Subcutaneous abdominal adipose tissue (tissue), 5 donors: Measurements from ENCODE around the gene NCBP1.

ENCODE experiments used
- H3K27ac ChIP-seq: one replicate; pipeline ENCODE4 v1.7.0; 2013; ENCODE audit warnings: low read depth, mild to moderate bottlenecking, inconsistent platforms, low read length, moderate library complexity
- H3K27me3 ChIP-seq, 5 donors: one replicate each; pipeline ENCODE4 v1.7.0; 2013; ENCODE audit warnings: low read length in 5 of 5, inconsistent platforms in 1 of 5; ENCODE audit not compliant: control insufficient read depth in 5 of 5, insufficient read depth in 4 of 5
- H3K36me3 ChIP-seq, 5 donors: one replicate each; pipeline ENCODE4 v1.7.0; 2013; ENCODE audit warnings: low read length in 5 of 5; ENCODE audit not compliant: control insufficient read depth in 5 of 5, insufficient read depth in 5 of 5
- H3K4me1 ChIP-seq, 5 donors: one replicate each; pipeline ENCODE4 v1.7.0; 2013; ENCODE audit warnings: low read length in 5 of 5, mild to moderate bottlenecking in 3 of 5, moderate library complexity in 1 of 5; ENCODE audit not compliant: control insufficient read depth in 5 of 5, insufficient read depth in 5 of 5
- H3K4me3 ChIP-seq, 5 donors: one replicate each; pipeline ENCODE4 v1.7.0; 2013; ENCODE audit warnings: low read length in 5 of 5, low read depth in 1 of 5
- H3K9ac ChIP-seq, 5 donors: one replicate each; pipeline ENCODE4 v1.7.0; 2013; ENCODE audit warnings: low read length in 5 of 5, mild to moderate bottlenecking in 4 of 5, moderate library complexity in 3 of 5
- H3K9me3 ChIP-seq, 5 donors: one replicate each; pipeline ENCODE4 v1.7.0; 2013; ENCODE audit warnings: low read length in 5 of 5; ENCODE audit not compliant: control insufficient read depth in 5 of 5
- donor health status: healthy.
- donor health status: healthy.
- donor health status: healthy.
- donor health status: healthy.
- donor health status: healthy.

The NCBP1 gene

GRCh38 chr9:97666907-97667686, 33.5 kb downstream of the NCBP1 start:
- no peaks in the 10 kb centered on the region for H3K4me1 ChIP-seq
- no peaks in the 10 kb centered on the region for H3K9me3 ChIP-seq
- no peak overlapping the region for H3K27ac ChIP-seq
- H3K27me3 ChIP-seq, result no peaks in the 10 kb centered on the region
- no peak overlapping the region for H3K4me3 ChIP-seq
- no peak overlapping the region for H3K9ac ChIP-seq
- peaks cover 83 to 95% (median 88%) of the 10 kb centered on the region in 5 donors for H3K36me3 ChIP-seq

GRCh38 chr9:97668485-97668884, 34.9 kb downstream of the NCBP1 start:
- Histone ChIP-seq H3K9me3 (no peaks in the 10 kb centered on the region), H3K27me3 (no peaks in the 10 kb centered on the region), H3K27ac (no peak overlapping the region), H3K36me3 (peaks cover 84 to 100% (median 90%) of the 10 kb centered on the region in 5 donors), H3K4me3 (no peak overlapping the region), H3K4me1 (no peaks in the 10 kb centered on the region), H3K9ac (no peak overlapping the region)

GRCh38 chr9:97670586-97670985, 37.0 kb downstream of the NCBP1 start:
- Histone ChIP-seq H3K9ac (no peak overlapping the region), H3K4me3 (no peak overlapping the region), H3K27me3 (no peaks in the 10 kb centered on the region), H3K4me1 (peaks cover 0 to 6% (median 0%) of the 10 kb centered on the region in 5 donors), H3K27ac (no peak overlapping the region), H3K36me3 (peaks cover 87 to 100% (median 92%) of the 10 kb centered on the region in 5 donors), H3K9me3 (no peaks in the 10 kb centered on the region)

DNA sequence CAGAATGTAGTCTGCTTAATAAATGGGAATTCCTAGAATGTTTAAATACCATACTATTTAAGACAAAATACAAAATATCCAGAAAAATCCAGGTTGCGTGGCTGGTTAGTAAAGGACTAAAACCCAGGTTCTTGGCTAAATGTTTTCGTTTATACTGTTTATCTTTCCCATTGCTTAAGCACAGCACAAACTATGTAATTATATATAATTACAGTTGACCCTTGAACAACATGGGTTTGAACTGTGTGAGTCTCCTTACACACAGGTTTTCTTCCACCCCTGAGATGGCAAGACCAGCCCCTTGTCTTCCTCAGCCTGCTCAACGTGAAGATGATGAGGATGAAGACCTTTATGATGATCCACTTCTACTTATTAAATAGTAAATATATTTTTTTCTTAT, 38.8 kb downstream of the NCBP1 start:
- H3K27ac ChIP-seq, result no peak overlapping the region
- H3K9ac ChIP-seq, result no peak overlapping the region
- no peak overlapping the region for H3K4me3 ChIP-seq
- no peaks in the 10 kb centered on the region for H3K27me3 ChIP-seq
- no peaks in the 10 kb centered on the region for H3K9me3 ChIP-seq
- peaks cover 0 to 6% (median 0%) of the 10 kb centered on the region in 5 donors for H3K4me1 ChIP-seq
- peaks cover 86 to 90% (median 87%) of the 10 kb centered on the region in 5 donors for H3K36me3 ChIP-seq

- H3K4me3 ChIP-seq, result no peak overlapping the region
- H3K27ac ChIP-seq, result peak overlapping the region; percentile 49
- no peaks in the 10 kb centered on the region for H3K9me3 ChIP-seq
- H3K4me1 ChIP-seq, result peaks cover 0 to 10% (median 3%) of the 10 kb centered on the region in 5 donors
- H3K27me3 ChIP-seq, result no peaks in the 10 kb centered on the region
- no peak overlapping the region for H3K9ac ChIP-seq
- peaks cover 71 to 84% (median 78%) of the 10 kb centered on the region in 5 donors for H3K36me3 ChIP-seq
Measured at GRCh38 chr9:97673922-97674321, 40.3 kb downstream of the NCBP1 start.

DNA sequence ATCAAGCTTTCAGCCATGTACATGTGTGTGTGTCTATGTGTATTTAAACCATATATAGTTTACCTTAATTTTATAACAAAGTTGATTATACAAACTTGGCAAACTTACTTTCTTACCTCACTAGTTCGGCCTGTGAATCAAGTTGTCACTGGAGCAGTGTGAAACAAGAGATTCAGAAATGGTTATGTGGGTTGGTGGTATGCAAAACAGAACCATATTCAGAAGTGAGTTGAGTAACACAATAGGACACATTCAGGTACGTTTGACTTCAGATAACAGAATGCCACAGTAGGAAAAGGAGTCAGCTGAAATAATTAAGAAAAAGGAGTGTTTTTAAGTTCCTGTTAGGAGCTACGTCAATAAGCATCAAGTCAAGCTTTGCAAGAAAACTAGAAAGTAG, 42.0 kb downstream of the NCBP1 start:
- Histone ChIP-seq H3K27ac (no peak overlapping the region), H3K4me1 (peaks cover 0 to 10% (median 3%) of the 10 kb centered on the region in 5 donors), H3K9ac (no peak overlapping the region), H3K4me3 (no peak overlapping the region), H3K9me3 (no peaks in the 10 kb centered on the region), H3K36me3 (peaks cover 64 to 79% (median 70%) of the 10 kb centered on the region in 5 donors), H3K27me3 (no peaks in the 10 kb centered on the region)

GRCh38 chr9:97682242-97682641, 48.6 kb downstream of the NCBP1 start:
- Histone ChIP-seq H3K9ac (no peak overlapping the region), H3K27me3 (no peaks in the 10 kb centered on the region), H3K4me3 (no peak overlapping the region), H3K27ac (no peak overlapping the region), H3K4me1 (peaks cover 0 to 4% (median 0%) of the 10 kb centered on the region in 5 donors), H3K36me3 (peaks cover 49 to 73% (median 54%) of the 10 kb centered on the region in 5 donors), H3K9me3 (no peaks in the 10 kb centered on the region)

GRCh38 chr9:97688654-97689053, 55.0 kb downstream of the NCBP1 start:
- no peaks in the 10 kb centered on the region for H3K27me3 ChIP-seq
- peaks cover 0 to under 1% (median 0%) of the 10 kb centered on the region in 5 donors for H3K4me1 ChIP-seq
- peaks cover 41 to 66% (median 46%) of the 10 kb centered on the region in 5 donors for H3K36me3 ChIP-seq
- no peak overlapping the region for H3K27ac ChIP-seq
- no peak overlapping the region for H3K9ac ChIP-seq
- H3K9me3 ChIP-seq, result no peaks in the 10 kb centered on the region
- no peak overlapping the region for H3K4me3 ChIP-seq

DNA sequence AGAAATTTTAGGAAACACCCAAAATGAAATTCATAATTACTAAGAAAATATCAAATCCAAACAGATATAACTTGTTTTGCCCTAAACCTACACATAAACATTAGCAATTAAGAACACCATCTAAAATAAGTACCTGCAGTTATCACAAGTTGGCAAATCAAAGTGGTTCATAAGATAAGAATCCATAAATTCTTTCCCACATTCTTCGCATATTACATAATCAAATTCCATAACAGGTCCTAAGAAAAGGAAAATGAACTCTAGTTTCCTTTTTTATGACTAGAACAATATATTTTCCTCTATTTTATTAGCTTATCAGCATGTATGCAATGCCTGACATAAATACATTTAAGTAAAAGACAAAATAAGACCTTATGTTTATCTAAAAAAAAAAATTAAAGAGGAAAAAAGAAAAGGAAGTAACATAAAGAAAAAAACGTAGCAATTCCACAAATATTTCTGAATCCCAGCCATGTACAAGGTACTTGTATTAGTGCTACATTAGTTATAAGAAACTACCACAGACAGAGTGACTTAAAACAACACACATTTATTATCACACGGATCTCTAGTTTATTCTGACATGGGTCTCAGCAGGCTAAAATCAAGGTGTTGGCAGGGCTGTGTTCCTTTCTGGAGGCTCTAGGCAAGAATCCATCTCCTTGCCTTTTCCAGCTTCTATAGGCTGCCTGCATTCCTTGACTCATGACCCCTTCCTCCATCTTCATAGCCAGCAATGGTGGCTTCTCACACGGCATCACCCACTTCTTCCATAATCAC, 56.0 kb downstream of the NCBP1 start:
- Histone ChIP-seq H3K9me3 (no peaks in the 10 kb centered on the region), H3K36me3 (peaks cover 31 to 58% (median 38%) of the 10 kb centered on the region in 5 donors), H3K27me3 (no peaks in the 10 kb centered on the region), H3K27ac (no peak overlapping the region), H3K4me3 (no peak overlapping the region), H3K4me1 (peaks cover 0 to 9% (median 2%) of the 10 kb centered on the region in 5 donors), H3K9ac (no peak overlapping the region)

- peaks cover 6 to 38% (median 28%) of the 10 kb centered on the region in 5 donors for H3K4me1 ChIP-seq
- no peak overlapping the region for H3K4me3 ChIP-seq
- no peaks in the 10 kb centered on the region for H3K27me3 ChIP-seq
- H3K9ac ChIP-seq, result no peak overlapping the region
- H3K27ac ChIP-seq, result no peak overlapping the region
- H3K36me3 ChIP-seq, result peaks cover 10 to 24% (median 16%) of the 10 kb centered on the region in 5 donors
- no peaks in the 10 kb centered on the region for H3K9me3 ChIP-seq
Measured at GRCh38 chr9:97694769-97695168, 61.1 kb downstream of the NCBP1 start.
